Measurements from ENCODE around the gene LRCOL1. TPM values are rescaled to one million over a fixed set of nuclear protein-coding genes. Genes with fewer than 3 reads are reported as not detected.
A peak's percentile ranks its signal among the peaks of the same experiment; 100 is the strongest.

The LRCOL1 gene
- total and polyA plus RNA-seq, 4 donors, result 0.98 to 1.8 (median 1.3) TPM

DNA sequence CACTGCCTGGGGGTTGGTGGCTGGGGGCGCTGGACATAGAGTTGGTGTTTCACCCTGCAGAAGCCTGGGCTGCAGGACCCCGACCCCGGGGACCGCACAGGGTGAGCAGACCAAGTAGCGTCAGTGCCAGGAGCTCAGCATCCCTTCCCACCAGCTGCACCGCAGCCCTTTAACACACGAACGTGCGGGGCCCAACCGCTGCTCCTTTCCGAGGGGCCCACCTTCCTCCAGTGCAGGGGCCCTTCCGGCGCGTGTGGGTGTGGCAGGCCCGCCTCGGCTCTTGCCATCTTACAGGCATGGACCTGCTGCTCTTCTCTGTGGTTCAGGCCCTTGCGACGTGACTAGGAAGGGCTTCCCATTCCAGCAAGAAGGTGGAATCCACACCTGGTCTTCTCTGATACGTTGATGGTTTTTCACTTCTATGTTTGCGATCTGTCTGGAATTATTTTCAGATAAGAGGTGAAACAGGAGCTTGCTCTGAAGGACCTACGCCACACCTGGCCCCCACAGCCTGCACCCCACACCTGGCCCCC is 47.8 kb downstream of the LRCOL1 start:
- H3K36me3 ChIP-seq (ENCODE audit: control insufficient read depth in 4 of 4, insufficient read depth in 4 of 4, low read length in 4 of 4), result peaks cover 0 to 12% (median 3%) of the 10 kb centered on the region in 4 donors
- 86% methylated on average over 20 to 21 of the region's 21 CpGs for WGBS, 2 donors
- peak in 2 of 3 donors; percentile 51 to 56 for DNase-seq
- ATAC-seq (ENCODE audit: insufficient read depth, low FRiP score), result no peak
- TF ChIP-seq, protein P1, sequence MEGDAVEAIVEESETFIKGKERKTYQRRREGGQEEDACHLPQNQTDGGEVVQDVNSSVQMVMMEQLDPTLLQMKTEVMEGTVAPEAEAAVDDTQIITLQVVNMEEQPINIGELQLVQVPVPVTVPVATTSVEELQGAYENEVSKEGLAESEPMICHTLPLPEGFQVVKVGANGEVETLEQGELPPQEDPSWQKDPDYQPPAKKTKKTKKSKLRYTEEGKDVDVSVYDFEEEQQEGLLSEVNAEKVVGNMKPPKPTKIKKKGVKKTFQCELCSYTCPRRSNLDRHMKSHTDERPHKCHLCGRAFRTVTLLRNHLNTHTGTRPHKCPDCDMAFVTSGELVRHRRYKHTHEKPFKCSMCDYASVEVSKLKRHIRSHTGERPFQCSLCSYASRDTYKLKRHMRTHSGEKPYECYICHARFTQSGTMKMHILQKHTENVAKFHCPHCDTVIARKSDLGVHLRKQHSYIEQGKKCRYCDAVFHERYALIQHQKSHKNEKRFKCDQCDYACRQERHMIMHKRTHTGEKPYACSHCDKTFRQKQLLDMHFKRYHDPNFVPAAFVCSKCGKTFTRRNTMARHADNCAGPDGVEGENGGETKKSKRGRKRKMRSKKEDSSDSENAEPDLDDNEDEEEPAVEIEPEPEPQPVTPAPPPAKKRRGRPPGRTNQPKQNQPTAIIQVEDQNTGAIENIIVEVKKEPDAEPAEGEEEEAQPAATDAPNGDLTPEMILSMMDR (IDR thresholded peaks at IDR 0.05; ENCODE audit: control extremely low read depth, extremely low read depth), result no peak
- no peak overlapping the region for H3K9ac ChIP-seq (ENCODE audit: insufficient read depth in 1 of 2, low read length in 2 of 2)
- H3K27me3 ChIP-seq (ENCODE audit: control insufficient read depth in 3 of 3, insufficient read depth in 3 of 3, low read length in 2 of 3), result no peaks in the 10 kb centered on the region
- peaks cover 0 to 13% (median 6%) of the 10 kb centered on the region in 5 donors for H3K4me1 ChIP-seq (ENCODE audit: control insufficient read depth in 5 of 5, insufficient read depth in 5 of 5, low read length in 5 of 5)
- H3K9me3 ChIP-seq (ENCODE audit: control insufficient read depth in 4 of 4, insufficient read depth in 3 of 4, low read length in 3 of 4), result no peaks in the 10 kb centered on the region
- no peak overlapping the region for H3K27ac ChIP-seq (ENCODE audit: low read depth in 1 of 2, low read length in 1 of 2)
- no peak overlapping the region for H3K4me3 ChIP-seq

DNA sequence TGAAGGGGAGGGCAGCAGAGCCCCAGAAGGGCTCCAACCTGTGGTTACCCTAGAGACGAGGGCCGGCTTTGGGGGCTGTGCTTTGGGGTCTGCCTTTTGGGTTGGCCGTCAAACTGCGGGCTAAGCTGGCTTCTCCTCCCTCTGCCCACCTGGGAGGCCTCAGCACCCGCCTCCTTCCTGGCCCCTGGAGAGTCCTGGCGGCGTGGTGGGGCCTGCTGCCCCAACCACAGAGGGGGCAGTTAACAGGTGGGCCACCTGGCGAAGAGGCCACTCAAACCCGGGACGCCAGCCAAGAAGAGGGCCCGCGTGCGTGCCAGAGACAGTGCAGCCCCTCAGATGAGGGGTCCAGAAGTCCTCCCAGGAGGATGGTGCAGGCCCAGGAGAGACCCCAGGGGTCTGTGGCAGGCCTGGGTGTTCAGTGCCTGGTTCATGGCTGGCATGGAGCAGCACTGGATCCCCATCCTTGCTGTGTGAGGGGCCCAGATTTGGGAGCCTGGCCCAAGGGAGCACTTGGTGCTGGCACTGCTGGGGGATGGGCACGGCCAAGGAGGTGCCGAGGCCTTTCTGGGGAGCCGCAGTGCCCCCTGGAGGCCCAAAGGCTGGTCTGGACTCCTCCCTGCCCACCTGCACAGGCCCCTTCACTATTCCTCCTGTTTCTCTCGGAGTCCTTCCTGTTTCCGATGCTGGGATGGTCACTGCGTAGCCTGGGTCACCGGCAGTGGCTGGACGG is 48.8 kb downstream of the LRCOL1 start:
- Histone ChIP-seq H3K9ac (ENCODE audit: insufficient read depth in 1 of 2, low read length in 2 of 2) (no peak overlapping the region), H3K27ac (ENCODE audit: low read depth in 1 of 2, low read length in 1 of 2) (no peak overlapping the region), H3K4me3 (no peak overlapping the region), H3K4me1 (ENCODE audit: control insufficient read depth in 5 of 5, insufficient read depth in 5 of 5, low read length in 5 of 5) (peaks cover 0 to 12% (median 6%) of the 10 kb centered on the region in 5 donors), H3K27me3 (ENCODE audit: control insufficient read depth in 3 of 3, insufficient read depth in 3 of 3, low read length in 2 of 3) (no peaks in the 10 kb centered on the region), H3K36me3 (ENCODE audit: control insufficient read depth in 4 of 4, insufficient read depth in 4 of 4, low read length in 4 of 4) (peaks cover 0 to 3% (median 3%) of the 10 kb centered on the region in 4 donors), H3K9me3 (ENCODE audit: control insufficient read depth in 4 of 4, insufficient read depth in 3 of 4, low read length in 3 of 4) (no peaks in the 10 kb centered on the region)
- TF ChIP-seq, protein P1 (IDR thresholded peaks at IDR 0.05; ENCODE audit: control extremely low read depth, extremely low read depth), result no peak
- DNase-seq (peak in 2 of 3 donors; percentile 62 to 69), ATAC-seq (ENCODE audit: insufficient read depth, low FRiP score) (no peak)
- WGBS, 2 donors, result 65 to 69% methylated on average over 20 to 21 of the region's 21 CpGs

DNA sequence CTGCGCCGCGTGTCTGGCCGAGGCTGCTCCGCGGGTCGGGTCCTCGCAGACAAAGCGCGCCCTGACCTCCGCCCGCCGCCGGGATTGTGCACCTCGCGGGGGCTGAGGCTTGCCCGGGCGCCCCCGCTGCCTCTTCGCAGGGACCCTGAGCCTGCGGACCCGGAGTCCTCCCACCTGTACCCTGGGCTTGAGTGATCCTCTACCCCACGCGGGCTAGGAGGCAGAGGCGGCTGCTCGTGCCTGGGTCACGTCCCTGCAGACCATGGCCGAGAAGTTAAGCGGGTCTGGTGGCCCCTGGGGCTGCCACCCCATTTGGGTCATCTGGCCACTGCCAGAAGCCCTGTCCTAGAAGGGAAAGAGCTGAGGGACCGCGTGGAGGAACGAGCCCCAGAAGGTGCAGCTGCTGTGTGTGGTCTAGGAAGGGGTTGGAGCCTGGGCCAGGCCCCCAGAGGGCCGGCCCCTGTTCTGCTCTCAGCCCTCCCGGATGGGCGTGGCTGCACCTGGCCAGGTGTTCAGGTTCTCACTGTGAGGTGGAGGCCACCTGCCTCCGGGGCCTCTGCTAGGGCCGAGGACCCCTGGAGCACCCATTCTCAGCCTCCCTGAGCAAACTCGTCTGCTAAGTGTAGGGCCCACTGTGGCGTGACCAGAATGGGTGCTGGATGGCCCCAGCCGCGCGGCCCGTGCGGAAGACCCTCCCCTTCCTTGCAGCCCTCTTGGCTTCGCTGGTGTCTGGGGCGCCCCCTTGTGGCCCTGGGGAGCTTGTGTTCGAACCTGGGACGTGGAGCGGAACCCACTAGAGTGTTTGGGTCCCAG is 49.6 kb downstream of the LRCOL1 start:
- ATAC-seq (ENCODE audit: insufficient read depth, low FRiP score), result peak; percentile 15
- H3K4me1 ChIP-seq (ENCODE audit: control insufficient read depth in 5 of 5, insufficient read depth in 5 of 5, low read length in 5 of 5), result peaks cover 0 to 12% (median 6%) of the 10 kb centered on the region in 5 donors
- 2 to 3% methylated on average over 42 to 49 of the region's 49 CpGs for WGBS, 2 donors
- H3K9me3 ChIP-seq (ENCODE audit: control insufficient read depth in 4 of 4, insufficient read depth in 3 of 4, low read length in 3 of 4), result no peaks in the 10 kb centered on the region
- H3K4me3 ChIP-seq, result peak overlapping the region; percentile 63
- no peak overlapping the region for H3K27ac ChIP-seq (ENCODE audit: low read depth in 1 of 2, low read length in 1 of 2)
- TF ChIP-seq, protein P1 (IDR thresholded peaks at IDR 0.05; ENCODE audit: control extremely low read depth, extremely low read depth), result peak; percentile 22
- DNase-seq, result peak; percentile 74 to 81 (median 74)
- H3K27me3 ChIP-seq (ENCODE audit: control insufficient read depth in 3 of 3, insufficient read depth in 3 of 3, low read length in 2 of 3), result no peaks in the 10 kb centered on the region
- no peak overlapping the region for H3K9ac ChIP-seq (ENCODE audit: insufficient read depth in 1 of 2, low read length in 2 of 2)
- H3K36me3 ChIP-seq (ENCODE audit: control insufficient read depth in 4 of 4, insufficient read depth in 4 of 4, low read length in 4 of 4), result peaks cover 0 to 5% (median 3%) of the 10 kb centered on the region in 4 donors

Data from lung (tissue), 12 donors.